ENCODE data around the gene MRC2. TPM values are rescaled to one million over a fixed set of nuclear protein-coding genes. Genes with fewer than 3 reads are reported as not detected.
"Not testable (repeated sequence)": the region's sequence is repeated elsewhere in the genome, so short reads cannot be mapped to it uniquely, and the experiment has no call there.

MRC2 gene
- total RNA-seq, 1 donor from 2014 or later = 91.2 TPM

DNA sequence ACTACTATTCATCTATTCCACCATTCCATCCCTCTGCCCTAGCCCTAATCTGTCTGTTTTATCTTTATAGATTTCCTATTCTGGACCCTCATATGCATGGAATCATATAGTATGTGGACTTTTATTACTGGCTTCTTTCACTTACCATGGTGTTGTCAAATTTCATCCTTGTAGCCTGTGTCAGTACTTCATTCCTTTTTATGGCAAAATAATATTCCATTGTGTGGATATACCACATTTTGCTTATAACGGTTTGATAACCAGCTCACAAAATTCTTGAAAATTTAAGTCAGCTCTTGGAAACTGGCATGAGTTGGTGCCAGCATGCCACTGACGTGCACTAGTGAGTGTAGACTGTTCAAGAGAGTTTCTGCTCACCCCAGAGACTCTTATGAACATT lies 30.3 kb upstream of the MRC2 start:
- TF ChIP-seq, protein P1, sequence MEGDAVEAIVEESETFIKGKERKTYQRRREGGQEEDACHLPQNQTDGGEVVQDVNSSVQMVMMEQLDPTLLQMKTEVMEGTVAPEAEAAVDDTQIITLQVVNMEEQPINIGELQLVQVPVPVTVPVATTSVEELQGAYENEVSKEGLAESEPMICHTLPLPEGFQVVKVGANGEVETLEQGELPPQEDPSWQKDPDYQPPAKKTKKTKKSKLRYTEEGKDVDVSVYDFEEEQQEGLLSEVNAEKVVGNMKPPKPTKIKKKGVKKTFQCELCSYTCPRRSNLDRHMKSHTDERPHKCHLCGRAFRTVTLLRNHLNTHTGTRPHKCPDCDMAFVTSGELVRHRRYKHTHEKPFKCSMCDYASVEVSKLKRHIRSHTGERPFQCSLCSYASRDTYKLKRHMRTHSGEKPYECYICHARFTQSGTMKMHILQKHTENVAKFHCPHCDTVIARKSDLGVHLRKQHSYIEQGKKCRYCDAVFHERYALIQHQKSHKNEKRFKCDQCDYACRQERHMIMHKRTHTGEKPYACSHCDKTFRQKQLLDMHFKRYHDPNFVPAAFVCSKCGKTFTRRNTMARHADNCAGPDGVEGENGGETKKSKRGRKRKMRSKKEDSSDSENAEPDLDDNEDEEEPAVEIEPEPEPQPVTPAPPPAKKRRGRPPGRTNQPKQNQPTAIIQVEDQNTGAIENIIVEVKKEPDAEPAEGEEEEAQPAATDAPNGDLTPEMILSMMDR (IDR thresholded peaks at IDR 0.05) = no peak
- intact Hi-C loops (cut with DNase I) = no loop called here
- no peaks in the 10 kb centered on the region for H3K9me3 ChIP-seq
- H3K36me3 ChIP-seq = peaks cover 61% of the 10 kb centered on the region
- H3K27me3 ChIP-seq (ENCODE audit: low read depth) = no peaks in the 10 kb centered on the region
- ATAC-seq (no peak), DNase-seq (no peak)
- H3K27ac ChIP-seq = no peak overlapping the region
- H3K4me1 ChIP-seq = peaks cover 8% of the 10 kb centered on the region
- H3K4me3 ChIP-seq = no peak overlapping the region

DNA sequence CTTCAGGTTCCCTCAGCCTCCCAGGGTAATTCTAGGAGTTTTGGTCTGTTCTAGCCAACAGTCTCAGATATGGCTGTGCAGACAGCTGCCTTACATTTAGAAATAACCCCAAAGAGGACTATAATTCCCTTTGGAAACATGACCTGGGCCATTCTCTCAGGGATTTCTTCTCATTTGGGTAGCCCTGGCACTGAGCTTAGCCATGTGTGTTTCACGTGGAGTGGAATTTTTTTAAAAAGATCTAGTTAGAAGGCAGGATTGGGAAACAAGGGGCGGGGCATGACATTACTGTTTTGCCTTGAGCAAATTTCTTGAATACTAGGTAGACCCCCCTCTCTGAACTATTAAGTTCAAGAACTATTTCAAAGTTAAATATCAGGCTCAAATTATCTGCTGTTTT lies 29.6 kb upstream of the MRC2 start:
- Histone ChIP-seq H3K4me3 (no peak overlapping the region), H3K27me3 (ENCODE audit: low read depth) (no peaks in the 10 kb centered on the region), H3K36me3 (peaks cover 67% of the 10 kb centered on the region), H3K9me3 (no peaks in the 10 kb centered on the region), H3K4me1 (peaks cover 8% of the 10 kb centered on the region), H3K27ac (no peak overlapping the region)
- intact Hi-C loops (cut with DNase I) = no loop called here
- no peak for DNase-seq
- TF ChIP-seq, protein P1 (IDR thresholded peaks at IDR 0.05) = no peak
- ATAC-seq = no peak

DNA sequence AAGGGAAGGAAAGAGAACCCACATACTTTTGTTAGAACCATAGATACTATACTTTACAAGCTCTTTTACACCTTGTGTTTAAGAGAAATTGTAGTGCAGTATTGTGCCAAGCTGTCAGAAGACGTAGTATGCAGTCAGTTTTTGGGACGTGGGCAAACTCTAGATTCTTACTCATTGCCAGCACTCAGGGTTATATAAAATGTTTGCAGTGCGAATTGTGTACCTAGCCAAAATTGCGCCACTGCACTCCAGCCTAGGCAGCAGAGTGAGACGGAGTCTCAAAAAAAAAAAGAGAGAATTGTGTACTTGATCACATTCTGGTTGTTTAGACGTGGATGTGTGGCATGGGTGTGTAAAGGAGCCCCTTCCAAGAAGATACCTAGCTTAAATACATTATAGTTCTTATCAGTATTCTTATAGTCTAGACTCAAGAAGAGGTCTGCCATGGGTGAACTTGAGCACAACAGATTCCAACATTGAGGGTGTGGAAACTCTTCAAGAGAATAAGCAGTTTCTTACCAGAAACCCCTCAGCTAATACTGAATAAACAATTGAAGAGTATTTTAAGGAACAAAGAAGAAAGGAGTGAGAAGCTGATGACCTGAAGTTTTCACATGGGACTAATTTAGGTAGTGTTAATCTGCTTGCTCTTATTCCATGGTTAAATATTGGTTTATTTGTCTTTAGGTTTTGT lies 27.4 kb upstream of the MRC2 start:
- TF ChIP-seq, protein P1 (IDR thresholded peaks at IDR 0.05) = no peak
- H3K4me3 ChIP-seq = no peak overlapping the region
- H3K27me3 ChIP-seq (ENCODE audit: low read depth) = no peaks in the 10 kb centered on the region
- peaks cover 81% of the 10 kb centered on the region for H3K36me3 ChIP-seq
- H3K4me1 ChIP-seq = peaks cover 8% of the 10 kb centered on the region
- H3K9me3 ChIP-seq = no peaks in the 10 kb centered on the region
- ATAC-seq = peak; percentile 86 to 87
- DNase-seq = no peak
- peak overlapping the region; percentile 67 for H3K27ac ChIP-seq
- intact Hi-C loops (cut with DNase I) = no loop called here

DNA sequence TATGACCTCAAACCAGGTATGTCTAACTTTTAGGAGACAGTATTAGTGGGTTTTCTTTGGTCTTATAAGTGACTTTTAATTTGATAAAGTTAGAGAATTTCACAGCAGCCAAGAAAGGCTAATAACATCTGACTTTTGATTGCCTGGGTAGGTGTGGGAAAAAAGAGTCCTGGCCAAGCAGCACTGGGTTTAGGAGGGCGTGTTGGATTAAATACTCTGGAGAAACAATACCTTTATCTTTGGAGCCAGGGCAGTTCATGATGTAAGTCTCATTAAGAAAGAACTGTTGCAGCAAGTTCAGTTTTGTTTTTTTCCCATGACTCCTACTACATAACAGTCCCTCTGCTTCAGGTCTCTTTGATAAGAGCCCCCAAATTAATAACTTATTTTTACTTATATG lies 26.7 kb upstream of the MRC2 start:
- no peaks in the 10 kb centered on the region for H3K9me3 ChIP-seq
- DNase-seq (no peak), ATAC-seq (peak; percentile 15 to 43)
- intact Hi-C loops (cut with DNase I) = no loop called here
- TF ChIP-seq, protein P1 (IDR thresholded peaks at IDR 0.05) = no peak
- peak overlapping the region; percentile 67 for H3K27ac ChIP-seq
- H3K4me3 ChIP-seq = peak overlapping the region; percentile 2
- peaks cover 84% of the 10 kb centered on the region for H3K36me3 ChIP-seq
- H3K27me3 ChIP-seq (ENCODE audit: low read depth) = no peaks in the 10 kb centered on the region
- H3K4me1 ChIP-seq = peaks cover 8% of the 10 kb centered on the region

DNA sequence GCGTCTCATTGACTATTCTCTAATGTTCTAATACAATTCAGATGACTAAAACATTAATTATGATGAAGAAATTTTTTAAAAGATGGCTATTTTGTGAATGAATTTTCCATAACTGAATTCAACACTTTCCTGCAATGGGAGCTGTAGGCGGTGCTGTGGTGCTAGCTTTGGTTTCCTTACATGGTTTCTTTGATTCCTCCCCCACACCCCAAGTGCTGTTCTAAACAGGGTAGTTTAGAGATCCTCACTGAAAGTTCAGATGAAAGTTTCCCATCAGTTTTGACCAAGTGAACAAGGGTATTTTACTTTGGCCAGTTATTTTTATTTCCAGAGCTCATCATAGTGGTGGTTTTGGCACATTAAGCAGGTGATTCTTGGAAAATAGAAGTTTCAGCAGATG lies 26.0 kb upstream of the MRC2 start:
- peaks cover 8% of the 10 kb centered on the region for H3K4me1 ChIP-seq
- H3K27ac ChIP-seq = peak overlapping the region; percentile 67
- ATAC-seq (peak; percentile 61 to 72), DNase-seq (no peak)
- no peaks in the 10 kb centered on the region for H3K9me3 ChIP-seq
- peaks cover 84% of the 10 kb centered on the region for H3K36me3 ChIP-seq
- peak overlapping the region; percentile 2 for H3K4me3 ChIP-seq
- TF ChIP-seq, protein P1 (IDR thresholded peaks at IDR 0.05) = no peak
- no peaks in the 10 kb centered on the region for H3K27me3 ChIP-seq (ENCODE audit: low read depth)
- intact Hi-C loops (cut with DNase I) = no loop called here

DNA sequence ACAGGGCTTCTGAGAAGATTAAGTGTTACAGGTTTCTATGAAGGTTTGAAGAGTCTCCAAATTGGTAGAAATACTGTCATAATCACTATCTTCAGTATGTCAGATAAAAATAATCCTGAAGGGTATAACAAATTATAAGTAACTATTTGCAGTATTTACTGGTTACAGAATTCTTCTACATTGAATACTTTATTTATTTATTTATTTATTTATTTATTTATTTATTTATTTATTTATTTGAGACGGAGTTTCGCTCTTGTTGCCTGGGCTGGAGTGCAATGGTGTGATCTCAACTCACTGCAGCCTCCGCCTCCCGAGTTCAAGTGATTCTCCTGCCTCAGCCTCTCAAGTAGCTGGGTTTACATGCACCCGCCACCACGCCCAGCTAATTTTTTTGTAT lies 23.7 kb upstream of the MRC2 start:
- H3K4me3 ChIP-seq; H3K9me3 ChIP-seq; ATAC-seq; H3K27ac ChIP-seq; H3K27me3 ChIP-seq (ENCODE audit: low read depth); intact Hi-C loops (cut with DNase I); H3K4me1 ChIP-seq; DNase-seq: not testable (repeated sequence)
- H3K36me3 ChIP-seq = peaks cover 95% of the 10 kb centered on the region
